GM12878 (cell line): ENCODE data around the gene TNPO2. TPM values are rescaled to one million over a fixed set of nuclear protein-coding genes. Genes with fewer than 3 reads are reported as not detected.

Experiments used
- ATAC-seq: fragments of 200-7000 bp; cut with Tn5 transposase; 3 replicates; pipeline ENCODE4 v1.9.1; 2020; ENCODE audit warnings: mild to moderate bottlenecking, moderate library complexity
- BruUV-seq: library from RNA; stranded (reverse); fragments of 400-500 nt; replicated peaks from 2 replicates; lab custom pipeline; 2021; lab: Mats Ljungman, UMichigan
- CTCF ChIA-PET: fragments of 300-600 bp; sonication (Branson Sonifier 250); formaldehyde crosslinking; extraction: SDS; loops from one replicate; lab custom pipeline; 2021; ENCODE audit warnings: inconsistent platforms; lab: Yijun Ruan, JAX
- POLR2A ChIA-PET: fragments of 350-600 bp; formaldehyde crosslinking; extraction: SDS; loops from one replicate; lab custom pipeline; 2021; ENCODE audit warnings: inconsistent platforms; lab: Charles Lee
- RAD21 ChIA-PET: fragments of 300-600 bp; sonication (Branson Sonifier 250); formaldehyde crosslinking; loops from one replicate; lab custom pipeline; 2023; ENCODE audit warnings: antibody characterized with exemption; ENCODE audit not compliant: unreplicated experiment; lab: Charles Lee
- SMC1A ChIA-PET: fragments of 300-600 bp; sonication (Branson Sonifier 250); formaldehyde crosslinking; loops from one replicate; lab custom pipeline; 2023; ENCODE audit not compliant: unreplicated experiment, uncharacterized antibody; lab: Charles Lee
- DNase-seq: peaks from one replicate; pipeline ENCODE4 v3.0.0-alpha.2; 2011; ENCODE audit warnings: low read depth, low spot score
- FAIRE-seq: peaks from 3 replicates; lab custom pipeline; 2011; peaks lifted over from hg19 to GRCh38; lab: Jason Lieb, UNC
- H2AFZ ChIP-seq: 2 replicates; pipeline ENCODE4 v1.6.0; 2011; ENCODE audit warnings: low read depth, low read length, control low read depth; ENCODE audit not compliant: control insufficient read depth
- H3K27ac ChIP-seq: 2 replicates; pipeline ENCODE4 v1.5.1; 2011; ENCODE audit warnings: control low read depth; ENCODE audit not compliant: control insufficient read depth, insufficient read depth
- H3K27me3 ChIP-seq, 2 experiments: replicated peaks in 1 of 2; 2 replicates each; pipeline versions ENCODE4 v1.6.0 to v1.6.1; 2011; ENCODE audit warnings: low read length in 1 of 2; ENCODE audit not compliant: control insufficient read depth in 2 of 2, insufficient read depth in 2 of 2
- H3K36me3 ChIP-seq, 2 experiments: 2 replicates each; pipeline ENCODE4 v1.5.1; 2011; ENCODE audit warnings: low read length in 1 of 2; ENCODE audit not compliant: control insufficient read depth in 2 of 2, insufficient read depth in 2 of 2
- H3K4me1 ChIP-seq: 2 replicates; pipeline ENCODE4 v1.6.1; 2011; ENCODE audit warnings: mild to moderate bottlenecking, low read length, moderate library complexity, mixed read lengths; ENCODE audit not compliant: control insufficient read depth, insufficient read depth
- H3K4me2 ChIP-seq: 2 replicates; pipeline ENCODE4 v1.6.0; 2011; ENCODE audit warnings: control low read depth; ENCODE audit not compliant: control insufficient read depth, insufficient read depth
- H3K4me3 ChIP-seq: fragments of 200-600 bp; sonication (generic); 2 replicates; pipeline ENCODE4 v1.5.1; 2016
- H3K79me2 ChIP-seq: 2 replicates; pipeline ENCODE4 v1.6.0; 2011; ENCODE audit warnings: low read length; ENCODE audit not compliant: control insufficient read depth, insufficient read depth
- H3K9ac ChIP-seq: 2 replicates; pipeline ENCODE4 v1.8.0; 2011; ENCODE audit warnings: low read length, control low read depth, mixed read lengths; ENCODE audit not compliant: control insufficient read depth, insufficient read depth
- H3K9me3 ChIP-seq: replicated peaks from 3 replicates; pipeline ENCODE4 v1.5.1; 2011; ENCODE audit warnings: mild to moderate bottlenecking, low read length; ENCODE audit not compliant: control insufficient read depth, insufficient read depth
- H4K20me1 ChIP-seq: 2 replicates; pipeline ENCODE4 v1.6.0; 2011; ENCODE audit not compliant: control insufficient read depth, insufficient read depth
- E4F1 ChIP-seq: fragments of 450-650 bp; IDR thresholded peaks from 2 replicates; pipeline ENCODE4 v1.6.1; 2018; ENCODE audit warnings: borderline replicate concordance, mild to moderate bottlenecking; ENCODE audit not compliant: partially characterized antibody
- ESRRA ChIP-seq: IDR thresholded peaks from 2 replicates; pipeline ENCODE4 v1.6.1; 2012; ENCODE audit warnings: mild to moderate bottlenecking, low read length, improper control_type of control experiment
- ETV6 ChIP-seq, 2 experiments: fragments of 450-650 bp in 1 of 2; IDR thresholded peaks in 1 of 2; conservative IDR thresholded peaks in 1 of 2; 2 replicates each; pipeline ENCODE4 v1.6.1; 2014; ENCODE audit warnings: antibody characterized with exemption in 1 of 2, borderline replicate concordance in 1 of 2, low read depth in 1 of 2, mild to moderate bottlenecking in 1 of 2, moderate library complexity in 1 of 2
- HDGF ChIP-seq: fragments of 450-650 bp; IDR thresholded peaks from 2 replicates; pipeline ENCODE4 v1.6.1; 2016; ENCODE audit warnings: antibody characterized with exemption
- MAX ChIP-seq: IDR thresholded peaks from 2 replicates; pipeline ENCODE4 v1.6.1; 2012; ENCODE audit warnings: low read depth, low read length, improper control_type of control experiment
- MTA2 ChIP-seq: fragments of 450-650 bp; IDR thresholded peaks from 2 replicates; pipeline ENCODE4 v1.6.1; 2016; ENCODE audit warnings: low read depth, mild to moderate bottlenecking, moderate library complexity
- MYC ChIP-seq: IDR thresholded peaks from 2 replicates; pipeline ENCODE4 v1.6.1; 2011; ENCODE audit warnings: mild to moderate bottlenecking, low read length, moderate library complexity, inconsistent platforms; ENCODE audit not compliant: insufficient read depth, insufficient replicate concordance, insufficient read length, severe bottlenecking
- ZNF622 ChIP-seq: fragments of 450-650 bp; IDR thresholded peaks from 2 replicates; pipeline ENCODE4 v1.6.1; 2017; ENCODE audit warnings: mild to moderate bottlenecking, inconsistent platforms
- whole genome bisulfite sequencing: methylation state at CpG from one replicate; pipeline ENCODE4 v1.1.6; 2016; ENCODE audit warnings: low lambda C conversion rate; ENCODE audit not compliant: insufficient replicate concordance, insufficient coverage; ENCODE audit errors: missing lambda C conversion rate; 5-methylcytosine and 5-hydroxymethylcytosine counted together
- in situ Hi-C: fragments of 300-500 bp; cut with MboI; formaldehyde crosslinking; loops from 9 replicates; pipeline ENCODE4 v1.14.3; 2018; ENCODE audit warnings: mixed read lengths
- intact Hi-C: fragments of 100-400 bp; cut with micrococcal nuclease; formaldehyde crosslinking; loops from one replicate; pipeline ENCODE4 v1.14.2; 2022; ENCODE audit not compliant: unreplicated experiment
- polyA plus RNA-seq, 11 experiments: library from polyadenylated mRNA; depleted of rRNA in 4 of 11; unstranded in 6 of 11; stranded (reverse) in 5 of 11; fragments of >200 nt; fragmentation: Nextera tagmentation in 4 of 11; fragmentation: Illumina TruSeq in 1 of 11; extraction: Ambion mirVana in 4 of 11; extraction: Trizol in 1 of 11; gene quantifications; 1 replicate in 1 of 11; 2 replicates in 10 of 11; pipeline versions ENCODE4 v1.2.1 to v1.2.3, GENCODE V29; 2011 to 2016; ENCODE audit warnings: inconsistent platforms in 2 of 11, missing spikeins in 2 of 11, low read depth in 1 of 11
- total RNA-seq, 4 experiments: library from RNA; depleted of rRNA in 3 of 4; stranded (reverse); fragments of >200 nt in 3 of 4; fragmentation: Illumina TruSeq in 1 of 4; extraction: Trizol in 1 of 4; gene quantifications; 2 replicates each; pipeline versions ENCODE4 v1.2.1 to v1.2.3, GENCODE V29; 2013 to 2021

TNPO2 gene
- total and polyA plus RNA-seq, 10 of the 15 experiments (the other 5 are each of a cell fraction or from before 2014, with no cell fraction given), result 5.5 to 99.7 (median 29.6) TPM

- TF ChIP-seq MTA2, result peak; percentile 93
- TF ChIP-seq E4F1, result peak; percentile 93
Measured at GRCh38 chr19:12669270-12670158, 54.2 kb downstream of the TNPO2 start (continued).

GRCh38 chr19:12668932-12669269 is 54.8 kb downstream of the TNPO2 start:
- Histone ChIP-seq H3K4me2 (peak overlapping the region; percentile 60), H3K27me3 (no peaks in the 10 kb centered on the region)
- RAD21 ChIA-PET, result interaction anchor here (1.0 to 1.1 kb wide), 3 partner anchors 12 to 65 kb away, joined by 3 to 4 read pairs (median 4); partner anchors contain the start of genes DHPS, ZNF490 and ZNF791
- no peak for TF ChIP-seq ETV6 (conservative IDR thresholded peaks at IDR 0.05 in 1 of 2, IDR thresholded peaks at IDR 0.05 in 1 of 2; ENCODE audit: borderline replicate concordance in 1 of 2, low read depth in 1 of 2)
- TF ChIP-seq MYC, result peak; percentile 16
- peak; percentile 59 for TF ChIP-seq MAX
- peak; percentile 50; the same call in 1 of the 2 replicates for TF ChIP-seq HDGF
- no peak for TF ChIP-seq ESRRA
- no peak for TF ChIP-seq ZNF622
- TF ChIP-seq, all 136 proteins: peak for 3
- H2AFZ ChIP-seq, result peak overlapping the region; percentile 99
- peak overlapping the region; percentile 100 for H3K27ac ChIP-seq
- FAIRE-seq, result no peak
- H3K9me3 ChIP-seq, result no peaks in the 10 kb centered on the region
- H3K4me3 ChIP-seq, result peak overlapping the region; percentile 92
- 2% methylated on average over 24 of the region's 24 CpGs for WGBS
- TSS peak; percentile 57 for BruUV-seq
- ChIA-PET CTCF (interaction anchor here (1.4 to 2.3 kb wide), 3 partner anchors 12 to 105 kb away, joined by 3 to 11 read pairs (median 5); partner anchors contain the start of genes DHPS, ZNF490 and ZNF791), POLR2A (interaction anchor here (0.6 to 1.8 kb wide), 6 partner anchors 9 to 683 kb away, joined by 3 to 4 read pairs (median 3); partner anchors contain the start of genes TRIR, ZNF490 and ZNF791), SMC1A (interaction anchor here (1.0 to 1.3 kb wide), 4 partner anchors 13 to 95 kb away, joined by 3 to 4 read pairs (median 4); partner anchors contain the start of genes DHPS, ZNF490 and ZNF791)
- DNase-seq, result no peak
- peaks cover 8 to 16% of the 10 kb centered on the region in 2 experiments for H3K36me3 ChIP-seq
- ATAC-seq, result peak; percentile 9
- H4K20me1 ChIP-seq, result no peaks in the 10 kb centered on the region
- peaks cover 52% of the 10 kb centered on the region for H3K79me2 ChIP-seq
- peak overlapping the region; percentile 99 for H3K9ac ChIP-seq
- intact Hi-C loops (no loop called here), in situ Hi-C loops (no loop called here)
- H3K4me1 ChIP-seq, result peaks cover 30% of the 10 kb centered on the region
